Measurements from ENCODE around the gene PHF24. TPM values are rescaled to one million over a fixed set of nuclear protein-coding genes. Genes with fewer than 3 reads are reported as not detected.

Gene PHF24
- not detected in 2 replicates for total RNA-seq

DNA sequence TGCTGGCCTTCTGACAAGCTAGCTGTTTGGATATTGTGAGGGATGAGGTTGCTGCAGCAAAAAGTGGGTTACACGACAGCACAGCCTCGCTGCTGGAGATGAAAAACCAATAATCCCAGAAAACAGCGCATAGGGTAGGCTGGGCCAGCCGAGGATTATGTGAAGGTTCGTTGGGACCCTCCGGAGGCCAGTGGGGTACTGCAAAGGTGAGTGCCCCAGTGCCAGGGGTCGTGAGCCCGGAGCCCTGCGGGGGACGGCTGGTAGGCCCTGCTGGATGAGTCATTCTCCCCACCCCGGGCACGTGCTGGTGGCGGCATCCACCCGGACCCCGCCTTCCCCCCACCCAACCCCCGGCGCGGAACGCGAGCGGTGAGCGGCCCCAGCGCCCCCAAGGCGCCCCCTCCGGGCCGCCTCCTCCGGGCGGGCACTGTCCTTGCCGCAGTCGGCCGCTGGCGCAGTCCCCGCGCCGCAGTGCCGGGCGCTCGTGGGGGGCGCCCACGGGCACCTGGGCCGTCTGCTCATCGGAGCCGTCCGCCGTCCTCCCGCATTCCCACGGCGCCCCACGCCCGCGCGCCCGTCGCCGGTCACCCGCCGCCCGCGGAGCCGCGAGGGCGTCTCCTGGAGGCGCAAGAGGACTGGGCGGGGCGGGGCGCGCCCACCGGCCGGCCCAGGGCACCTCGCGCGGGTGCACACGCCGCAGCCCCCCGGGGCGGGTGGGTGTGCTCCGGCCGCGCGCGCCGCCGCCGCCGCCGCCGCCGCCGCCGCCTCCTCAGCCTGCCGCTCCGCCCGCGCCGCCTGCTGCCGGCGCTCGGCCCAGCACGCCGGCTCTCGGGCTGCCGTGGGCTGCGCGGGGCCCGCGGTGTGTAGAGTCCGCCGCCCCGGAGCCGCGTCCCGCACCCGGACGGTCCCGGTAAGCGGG lies at the start of gene PHF24:
Gene PHF24 (plus strand): TSS at position 794 of the 919 bp plus-strand sequence. CDS start 13,014 bp downstream, outside the sequence.

DNA sequence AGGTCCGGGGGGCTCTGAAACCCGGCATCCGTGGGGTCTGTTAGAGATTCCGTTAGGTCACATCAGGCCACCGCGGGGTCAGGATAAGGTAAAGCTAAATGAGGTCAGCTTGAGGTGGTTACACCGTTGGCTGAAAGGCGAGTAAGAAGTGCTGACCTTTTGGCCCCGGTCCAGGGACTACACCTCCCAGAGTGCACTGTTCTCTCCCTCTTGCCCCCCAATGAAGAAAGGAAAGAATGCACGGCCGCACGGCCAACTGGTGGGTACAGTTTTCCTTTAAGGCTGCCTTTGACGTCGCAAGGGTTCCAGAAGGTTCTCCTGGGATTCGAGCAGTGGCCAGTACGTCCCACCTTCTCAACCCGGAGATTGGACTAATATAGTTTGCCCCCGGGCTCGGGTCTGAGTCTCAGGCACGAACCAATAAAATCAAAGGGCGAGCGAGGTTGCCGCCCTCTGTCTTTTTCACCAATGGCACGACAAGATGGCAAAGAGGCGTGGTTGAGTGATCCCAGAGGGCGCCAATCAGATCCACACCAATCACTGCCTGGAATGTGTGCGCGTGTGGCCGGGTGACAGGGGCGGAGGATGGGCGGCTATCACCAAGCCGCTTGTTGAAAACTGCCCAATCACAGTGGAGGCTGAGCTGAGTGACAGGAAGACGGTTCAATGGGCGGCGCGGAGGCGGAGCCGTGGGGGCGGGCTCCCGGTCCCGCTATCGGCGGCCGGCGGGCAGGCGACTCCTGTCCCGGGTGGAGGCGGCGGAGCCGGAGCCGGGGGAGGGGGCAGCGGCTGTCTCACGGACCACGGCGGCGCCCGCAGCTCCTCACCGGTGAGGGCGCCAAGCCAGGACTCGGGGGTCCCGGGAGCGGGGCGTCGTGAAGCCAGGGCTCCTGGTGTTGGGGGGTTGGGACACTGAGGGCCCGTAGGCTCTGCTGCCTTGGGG lies 31.2 kb downstream of the PHF24 start, which contains the start of gene DNAJB5:
Gene DNAJB5 (plus strand): TSS at position 743 of the 943 bp plus-strand sequence. CDS start 886 bp downstream, outside the sequence.

Other genes with a start within 250 kb of the PHF24 start
- 0.76 TPM in 1 of 2 replicates, not detected in the other for gene CCL21, start 248.1 kb upstream of the PHF24 start, total RNA-seq
- gene DNAJB5, start 31.5 kb downstream of the PHF24 start, total RNA-seq, result 3.1 and 4.8 TPM in 2 replicates
- 445 and 593 TPM in 2 replicates for gene VCP, start 114.3 kb downstream of the PHF24 start, total RNA-seq
- 20.6 and 22.7 TPM in 2 replicates for gene FANCG, start 121.7 kb downstream of the PHF24 start, total RNA-seq
- gene PIGO, start 138.3 kb downstream of the PHF24 start, total RNA-seq, result 7.6 and 12.6 TPM in 2 replicates
- gene STOML2, start 144.8 kb downstream of the PHF24 start, total RNA-seq, result 116 and 143 TPM in 2 replicates
- 13.8 and 25.2 TPM in 2 replicates for gene ATOSB, start 157.6 kb downstream of the PHF24 start, total RNA-seq
- gene UNC13B, start 203.7 kb downstream of the PHF24 start, total RNA-seq, result 33.4 and 42.9 TPM in 2 replicates